HEK293 (cell line): ENCODE measurements around the gene CD86.

ENCODE experiments used
- CTCF ChIP-seq: fragments of 450-650 bp; formaldehyde crosslinking; IDR thresholded peaks from 2 replicates; pipeline ENCODE4 v1.5.1; 2016; ENCODE audit warnings: missing biosample characterization, missing genetic modification characterization
- ZNF776 ChIP-seq: fragments of 450-650 bp; formaldehyde crosslinking; IDR thresholded peaks from 2 replicates; pipeline ENCODE4 v1.5.0; 2017; ENCODE audit warnings: missing biosample characterization, missing genetic modification characterization, borderline replicate concordance
- TF ChIP-seq, protein P1 (sequence below): fragments of 450-650 bp; formaldehyde crosslinking; IDR thresholded peaks from 2 replicates; pipeline ENCODE4 v1.5.1; 2016; ENCODE audit warnings: missing biosample characterization, missing genetic modification characterization

GRCh38 chr3:122067588-122068240, 12.6 kb downstream of the CD86 start:
- TF ChIP-seq ZNF776 (tag by site-specific recombination), result no peak
- TF ChIP-seq CTCF (tag by site-specific recombination), result no peak
- TF ChIP-seq, protein P1, sequence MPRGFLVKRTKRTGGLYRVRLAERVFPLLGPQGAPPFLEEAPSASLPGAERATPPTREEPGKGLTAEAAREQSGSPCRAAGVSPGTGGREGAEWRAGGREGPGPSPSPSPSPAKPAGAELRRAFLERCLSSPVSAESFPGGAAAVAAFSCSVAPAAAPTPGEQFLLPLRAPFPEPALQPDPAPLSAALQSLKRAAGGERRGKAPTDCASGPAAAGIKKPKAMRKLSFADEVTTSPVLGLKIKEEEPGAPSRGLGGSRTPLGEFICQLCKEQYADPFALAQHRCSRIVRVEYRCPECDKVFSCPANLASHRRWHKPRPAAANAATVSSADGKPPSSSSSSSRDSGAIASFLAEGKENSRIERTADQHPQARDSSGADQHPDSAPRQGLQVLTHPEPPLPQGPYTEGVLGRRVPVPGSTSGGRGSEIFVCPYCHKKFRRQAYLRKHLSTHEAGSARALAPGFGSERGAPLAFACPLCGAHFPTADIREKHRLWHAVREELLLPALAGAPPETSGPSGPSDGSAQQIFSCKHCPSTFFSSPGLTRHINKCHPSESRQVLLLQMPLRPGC, result no peak
